ENCODE results near the gene MEF2C.

Gene MEF2C

DNA sequence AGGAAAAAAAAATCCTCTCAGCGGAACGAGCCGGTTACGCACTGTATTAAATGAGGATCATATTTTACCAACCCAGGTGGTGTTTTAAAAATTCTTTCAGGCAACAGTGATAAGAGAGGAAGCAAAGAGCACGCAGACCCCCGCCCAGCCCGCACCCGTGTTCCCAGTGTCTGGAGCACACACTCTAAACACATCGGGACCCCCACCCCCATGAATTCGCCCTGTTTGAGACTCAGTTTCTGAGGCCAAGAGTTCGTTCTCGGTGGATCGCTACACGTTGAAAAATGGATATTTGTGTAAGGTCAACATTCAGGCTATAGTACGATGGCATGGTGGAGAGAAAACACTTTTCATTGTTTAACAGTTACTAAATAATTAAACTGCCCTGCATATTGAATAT lies 196.3 kb downstream of the MEF2C start:
- no peak for DNase-seq (ENCODE audit: low read depth)

DNA sequence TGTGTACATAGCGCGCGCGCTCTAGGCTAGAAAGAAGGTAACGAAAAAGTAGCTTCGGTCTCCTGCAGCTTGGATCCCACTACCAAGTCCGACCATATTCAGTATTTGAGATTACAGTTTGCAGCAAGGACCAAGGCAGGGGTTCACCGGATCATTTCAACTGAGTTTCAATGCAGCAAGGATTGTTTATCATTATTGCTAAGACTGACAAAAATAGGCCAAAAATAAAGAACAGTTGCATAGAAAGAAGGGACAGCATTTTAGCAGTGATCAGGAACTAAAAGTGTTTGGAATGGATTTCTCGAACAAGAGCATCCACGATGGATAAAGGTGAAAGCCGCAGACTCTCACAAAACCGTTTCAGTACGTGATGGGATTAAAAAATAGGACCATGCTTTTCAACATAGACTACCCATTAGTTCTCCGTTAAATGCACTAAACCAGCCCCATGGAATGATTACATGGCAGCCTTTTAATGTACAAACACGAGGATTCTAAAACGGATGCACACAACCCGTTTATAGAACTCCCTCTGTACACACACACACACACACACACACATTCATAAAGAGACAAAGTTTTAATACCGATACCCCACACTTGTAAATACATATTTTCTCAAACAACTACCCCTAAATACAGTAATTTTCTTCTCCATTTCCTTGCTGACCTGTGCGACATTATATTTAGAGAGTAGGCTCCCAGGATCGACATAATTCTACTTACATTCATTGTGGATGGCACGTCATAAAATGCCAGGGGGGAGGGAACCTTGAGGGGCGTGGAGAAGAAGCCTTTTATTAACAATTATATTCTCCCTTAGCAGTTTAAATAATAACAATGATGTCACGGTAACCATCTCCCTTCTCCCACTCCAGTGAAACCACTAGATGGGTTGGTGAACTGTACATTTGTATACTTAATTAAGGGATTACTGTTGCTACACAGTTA lies 197.1 kb downstream of the MEF2C start:
- DNase-seq (ENCODE audit: low read depth), result no peak

DNA sequence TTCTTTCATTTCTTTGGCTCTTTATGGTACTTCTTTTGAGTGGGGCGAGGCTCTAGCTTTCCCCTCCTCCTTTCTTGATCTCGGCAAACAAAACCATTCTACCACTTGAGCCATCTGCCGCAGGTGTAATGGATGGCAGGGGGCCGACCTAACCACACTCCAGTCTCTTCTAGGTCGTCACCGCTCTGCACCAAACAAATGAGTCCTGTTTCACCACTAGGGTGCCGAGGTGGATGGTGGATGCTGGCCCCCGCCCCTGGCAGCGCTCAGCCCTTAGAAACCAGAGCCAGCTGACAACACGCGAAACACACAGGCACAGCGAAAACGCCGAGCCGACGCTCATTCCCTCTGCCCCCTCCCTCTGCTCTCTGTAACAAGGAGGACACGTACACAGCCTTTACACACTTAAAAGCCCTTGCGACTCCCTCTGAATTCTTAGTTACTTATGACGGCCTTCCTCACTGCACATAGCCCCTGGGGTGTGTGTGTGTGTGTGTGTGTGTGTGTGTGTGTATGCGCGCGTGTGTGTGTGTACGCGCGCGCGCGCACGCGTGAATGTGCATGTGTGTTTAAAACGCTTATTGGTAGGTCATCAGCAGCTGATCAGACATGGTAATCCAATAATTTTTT lies 199.4 kb downstream of the MEF2C start:
- no peak for DNase-seq (ENCODE audit: low read depth)

DNA sequence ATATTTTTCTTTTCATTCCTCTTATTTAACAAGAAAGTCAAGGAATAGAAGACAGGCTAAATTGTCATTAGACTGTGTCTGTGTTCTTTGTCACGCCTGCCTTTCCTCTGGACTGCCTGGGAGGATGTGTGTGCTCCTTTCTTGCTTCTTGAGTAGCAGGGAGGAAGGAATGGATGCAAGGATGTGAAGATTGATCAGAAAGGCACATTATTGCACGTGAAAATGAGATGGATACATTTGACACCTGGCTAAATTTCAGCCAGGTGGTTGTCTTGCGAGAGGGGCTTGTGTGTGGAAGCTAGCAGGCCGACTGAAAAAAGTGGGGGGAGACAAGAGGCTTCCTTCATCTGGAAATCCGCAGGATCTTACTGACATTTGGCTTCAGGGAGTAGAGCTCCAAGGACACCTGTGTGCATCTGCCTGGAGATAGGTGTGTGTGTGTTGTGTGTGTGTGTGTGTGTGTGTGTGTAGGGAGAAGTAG lies 200.1 kb downstream of the MEF2C start:
- DNase-seq (ENCODE audit: low read depth), result no peak

DNA sequence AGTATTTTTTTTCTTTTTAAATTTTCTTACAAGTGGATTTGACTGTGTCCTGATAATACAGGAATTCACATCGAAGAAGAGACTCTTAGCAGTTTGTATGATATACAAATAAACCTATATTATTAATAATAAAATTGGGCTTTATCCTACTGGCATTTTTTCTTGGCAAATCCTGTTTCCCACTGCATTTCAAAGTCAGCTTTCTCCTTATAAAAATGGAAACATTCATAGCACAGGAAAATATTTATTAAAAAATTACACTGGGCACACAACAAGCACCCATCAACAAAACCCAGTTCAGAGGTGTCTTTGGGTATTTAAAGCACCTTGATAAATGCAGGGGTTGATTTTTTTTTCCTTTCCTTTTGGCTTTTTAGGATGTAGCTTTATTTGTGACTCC lies 200.9 kb downstream of the MEF2C start:
- DNase-seq (ENCODE audit: low read depth), result no peak

DNA sequence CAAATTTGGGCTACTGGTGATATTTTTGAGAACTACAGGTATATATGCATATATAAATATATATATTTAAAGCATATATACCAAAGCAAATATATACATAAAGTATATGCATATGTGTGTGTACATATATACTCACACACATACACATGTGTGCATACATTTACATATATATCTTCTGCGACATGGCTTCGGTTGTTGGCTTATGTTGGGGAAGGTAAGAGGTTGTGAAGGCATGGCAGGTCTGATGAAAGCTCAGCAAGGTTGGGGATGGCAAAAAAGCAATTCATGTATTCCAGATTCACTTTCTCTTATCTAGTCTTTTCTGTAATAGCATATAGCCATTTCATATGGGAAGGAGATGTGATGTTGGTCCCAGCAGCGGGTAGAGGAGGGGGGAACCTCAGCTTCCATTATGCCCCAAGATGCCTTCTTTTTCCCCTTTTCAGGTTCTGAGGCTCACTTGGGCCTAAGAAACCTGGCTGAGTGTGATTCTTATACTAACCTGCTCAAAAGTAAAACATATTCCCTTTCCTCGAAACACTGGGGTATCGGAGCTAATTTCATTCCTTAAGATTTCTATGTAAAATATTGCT lies 201.7 kb downstream of the MEF2C start:
- DNase-seq (ENCODE audit: low read depth), result no peak

GRCh38 chr5:88680253-88681132 lies 202.5 kb downstream of the MEF2C start:
- DNase-seq (ENCODE audit: low read depth), result no peak

GRCh38 chr5:88679638-88680037 lies 203.3 kb downstream of the MEF2C start:
- no peak for DNase-seq (ENCODE audit: low read depth)

DNA sequence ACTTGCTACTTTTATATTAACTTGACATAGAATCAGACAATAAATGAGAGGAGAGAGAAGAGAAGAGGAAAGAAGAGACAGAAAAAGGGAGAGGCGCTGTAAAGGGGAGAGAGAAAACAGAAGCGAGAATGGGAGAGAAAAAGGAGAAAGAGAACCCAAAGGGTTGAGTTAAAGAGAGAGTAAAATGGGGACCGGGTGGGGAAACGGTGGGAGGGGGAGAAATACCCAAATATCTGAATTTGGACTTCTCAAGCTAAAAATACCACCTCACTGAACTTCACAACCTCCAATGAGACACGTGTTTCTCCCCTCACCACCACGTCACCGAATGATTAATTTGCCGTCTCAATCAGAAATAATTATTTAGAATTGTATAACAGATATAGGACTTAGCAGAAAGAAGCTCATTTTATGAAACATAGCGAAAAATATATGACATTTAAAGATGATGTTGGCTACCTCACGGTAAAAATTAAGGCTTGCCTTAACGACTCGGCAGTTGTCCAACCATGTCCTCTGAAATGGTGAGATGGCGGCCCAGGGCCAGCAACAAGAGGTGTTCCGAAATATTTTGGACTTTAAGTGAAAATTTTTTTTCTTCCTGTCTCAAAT lies 204.1 kb downstream of the MEF2C start:
- DNase-seq (ENCODE audit: low read depth), result no peak

- DNase-seq (ENCODE audit: low read depth), result no peak
Observed at GRCh38 chr5:88677943-88678769, 204.8 kb downstream of the MEF2C start.

DNA sequence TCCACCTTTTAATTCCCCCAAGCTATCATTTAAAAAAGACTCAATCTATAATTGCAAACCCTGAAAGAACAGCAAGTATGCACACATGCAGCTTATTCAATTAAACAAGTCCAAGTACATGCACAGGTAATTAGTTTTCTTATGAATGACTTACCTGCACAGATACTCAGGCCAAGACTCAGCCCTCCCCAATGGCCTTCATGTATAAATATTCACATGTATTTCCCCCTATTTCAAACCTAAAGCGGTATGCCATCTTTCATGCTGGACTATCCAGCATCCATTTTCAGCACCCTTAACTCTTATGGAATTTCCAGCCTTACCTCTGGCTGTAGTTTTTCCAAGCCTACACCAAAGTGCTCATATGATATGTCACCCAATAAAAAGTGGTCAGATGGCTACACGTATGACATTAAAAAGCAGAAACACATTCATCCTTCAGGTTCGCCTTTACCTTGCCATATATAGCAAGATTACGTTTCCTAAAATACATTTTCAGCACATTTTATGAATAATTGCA lies 205.5 kb downstream of the MEF2C start:
- DNase-seq (ENCODE audit: low read depth), result no peak

- no peak for DNase-seq (ENCODE audit: low read depth)
Observed at GRCh38 chr5:88676637-88677375, 206.2 kb downstream of the MEF2C start.

DNA sequence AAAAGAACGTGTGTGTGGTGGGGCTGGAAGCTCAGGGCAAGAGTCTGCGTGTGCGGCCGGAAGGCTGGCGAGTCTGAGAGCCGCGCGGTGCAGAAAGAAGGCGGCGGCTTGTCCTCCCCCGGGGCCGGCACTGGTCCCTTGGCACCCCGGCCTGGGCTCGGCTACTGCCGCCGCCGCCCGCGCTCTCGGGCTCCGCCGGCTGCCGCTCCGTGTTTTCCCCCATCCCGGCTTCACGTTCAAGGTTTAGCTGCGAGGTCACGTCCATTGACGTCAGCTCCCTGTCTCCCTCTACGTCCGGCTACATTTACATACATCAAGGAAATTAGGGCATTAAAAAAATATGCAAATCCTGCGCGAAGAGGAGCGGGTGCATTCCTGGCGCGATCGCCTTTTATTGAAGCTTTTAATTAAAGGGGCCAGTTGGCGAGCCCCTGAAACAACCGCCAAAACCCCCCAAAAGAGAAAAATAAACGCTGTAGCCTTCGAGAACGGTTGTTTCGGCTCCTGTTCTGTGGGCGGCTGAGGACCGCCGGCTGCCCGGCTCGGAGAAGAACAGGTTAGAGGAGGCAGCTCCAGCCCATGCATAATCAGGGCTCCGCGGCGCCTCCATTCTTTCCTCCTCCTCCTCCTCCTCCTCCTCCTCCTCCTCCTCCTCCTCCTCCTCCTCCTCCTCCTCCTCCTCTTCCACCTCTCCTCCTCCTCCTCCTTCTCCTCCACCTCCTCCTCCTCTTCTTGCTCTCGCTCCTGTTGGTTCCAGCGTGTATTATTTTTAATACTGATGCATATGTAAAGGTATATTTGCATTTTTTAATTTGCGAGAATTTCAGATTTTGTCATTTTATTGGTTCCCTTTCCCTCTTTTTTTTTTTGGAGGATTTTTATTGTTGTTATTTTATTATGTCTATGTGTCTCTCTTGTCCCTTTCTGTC lies 207.0 kb downstream of the MEF2C start:
- no peak for DNase-seq (ENCODE audit: low read depth)

DNA sequence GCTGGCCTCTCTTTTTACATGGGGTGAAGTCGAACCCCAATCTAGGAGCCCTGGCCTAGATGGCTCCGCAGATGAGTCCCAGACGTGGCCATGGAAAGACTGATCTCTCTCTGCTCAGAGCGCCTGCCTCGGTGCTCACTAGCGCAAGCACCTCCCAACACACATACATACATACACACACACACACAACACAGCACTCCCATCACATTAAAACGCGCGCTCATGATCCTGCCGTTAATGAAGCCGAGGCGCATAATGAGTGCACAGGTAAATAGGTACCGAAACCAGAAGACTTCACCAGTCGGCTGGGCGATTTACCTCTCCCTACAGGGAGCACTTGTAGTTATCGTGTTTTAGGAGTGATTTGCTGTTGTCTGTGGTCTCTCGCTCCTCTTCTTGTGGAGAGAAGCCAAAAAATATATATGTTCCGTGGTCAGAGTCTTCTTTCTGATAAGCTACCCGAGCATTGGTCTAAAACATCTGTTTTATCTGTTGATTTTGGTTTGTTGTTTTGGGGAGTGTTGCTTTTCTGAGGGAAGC lies 207.7 kb downstream of the MEF2C start:
- DNase-seq (ENCODE audit: low read depth), result no peak

GRCh38 chr5:88674356-88675167 lies 208.4 kb downstream of the MEF2C start:
- DNase-seq (ENCODE audit: low read depth), result no peak

GRCh38 chr5:88673253-88674105 lies 209.5 kb downstream of the MEF2C start:
- no peak for DNase-seq (ENCODE audit: low read depth)

Data from HS-5 (cell line).